Thoracic aorta (tissue), 2 donors: Measurements from ENCODE around the gene RASA3. TPM values are rescaled to one million over a fixed set of nuclear protein-coding genes. Genes with fewer than 3 reads are reported as not detected.
A peak's percentile ranks its signal among the peaks of the same experiment; 100 is the strongest.

Source experiments
- ATAC-seq: fragments of 150-250 bp; one replicate; pipeline ENCODE4 v1.8.0; 2017; ENCODE audit warnings: low read depth; ENCODE audit not compliant: insufficient number of reproducible peaks, low FRiP score
- DNase-seq: peaks from one replicate; pipeline ENCODE4 v3.0.0-alpha.2; 2020; ENCODE audit warnings: low spot score
- H3K27ac ChIP-seq, 2 donors: fragments of 200-600 bp; sonication (generic); 1 replicate in 1 of 2; 2 replicates in 1 of 2; pipeline ENCODE4 v1.5.1; 2016; ENCODE audit warnings: mild to moderate bottlenecking in 2 of 2, moderate library complexity in 2 of 2
- H3K27me3 ChIP-seq: fragments of 200-600 bp; sonication (generic); replicated peaks from 2 replicates; pipeline ENCODE4 v1.6.0; 2016; ENCODE audit warnings: mild to moderate bottlenecking; ENCODE audit not compliant: insufficient read depth
- H3K36me3 ChIP-seq: fragments of 200-600 bp; sonication (generic); one replicate; pipeline ENCODE4 v1.5.1; 2016
- H3K4me1 ChIP-seq, 2 donors: fragments of 200-600 bp; sonication (generic); 1 replicate in 1 of 2; 2 replicates in 1 of 2; pipeline versions ENCODE4 v1.5.1 to v1.6.0; 2016; ENCODE audit warnings: low read depth in 2 of 2, mild to moderate bottlenecking in 1 of 2; ENCODE audit not compliant: control insufficient read depth in 1 of 2
- H3K4me3 ChIP-seq: fragments of 200-600 bp; sonication (generic); 2 replicates; pipeline ENCODE4 v1.5.1; 2016; ENCODE audit warnings: mild to moderate bottlenecking
- H3K9me3 ChIP-seq: fragments of 200-600 bp; sonication (generic); 2 replicates; pipeline ENCODE4 v1.5.1; 2016
- total RNA-seq, 2 donors: library from RNA; depleted of rRNA; stranded (reverse); fragments of >200 nt; gene quantifications; one replicate each; pipeline versions ENCODE4 v1.1.0 to v1.2.3, GENCODE V29; 2016
- TF ChIP-seq, protein P1 (sequence below): fragments of 200-600 bp; sonication (generic); IDR thresholded peaks from one replicate; pipeline ENCODE4 v1.5.1; 2019; ENCODE audit warnings: antibody characterized with exemption

RASA3 gene
- total RNA-seq, 2 donors from 2014 or later, result 38.9 to 48.6 TPM

DNA sequence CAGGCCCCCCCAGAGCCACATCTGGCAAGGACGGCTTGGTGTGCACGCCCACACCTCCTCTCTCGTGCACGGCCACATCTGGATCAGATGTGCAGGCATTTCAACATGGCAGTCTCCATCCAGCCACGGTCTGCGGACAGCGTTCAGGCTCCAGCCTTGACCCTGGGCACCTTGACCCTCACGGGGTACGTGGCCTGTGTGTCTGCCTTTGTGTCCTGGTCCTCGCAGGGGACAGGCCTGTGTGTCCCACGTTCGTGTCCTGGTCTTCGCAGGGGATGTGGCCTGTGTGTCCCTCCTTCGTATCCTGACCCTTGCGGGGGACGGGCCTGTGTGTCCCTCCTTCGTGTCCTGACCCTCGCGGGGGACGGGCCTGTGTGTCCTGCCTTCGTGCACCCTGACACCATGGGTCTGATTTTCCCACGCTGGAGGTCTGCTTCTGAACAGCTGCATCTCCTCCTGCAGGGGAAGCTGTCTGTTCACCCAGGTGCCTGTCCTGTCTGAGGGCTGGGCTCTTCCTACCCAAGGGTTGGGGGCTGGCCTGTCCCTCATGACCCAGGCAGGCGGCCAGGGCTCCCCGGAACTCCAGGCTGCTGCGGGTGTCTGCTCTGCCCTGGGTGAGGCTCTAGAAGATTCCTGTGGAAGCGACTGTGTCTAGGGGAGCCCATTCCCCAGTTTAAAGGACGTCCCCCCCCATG lies 25.3 kb downstream of the RASA3 start:
- Histone ChIP-seq H3K4me1 (peaks cover 0 to 26% of the 10 kb centered on the region in 2 donors), H3K9me3 (no peaks in the 10 kb centered on the region), H3K36me3 (no peaks in the 10 kb centered on the region), H3K27me3 (no peaks in the 10 kb centered on the region), H3K4me3 (no peak overlapping the region), H3K27ac (no peak overlapping the region)
- no peak for DNase-seq
- no peak for ATAC-seq
- TF ChIP-seq, protein P1, sequence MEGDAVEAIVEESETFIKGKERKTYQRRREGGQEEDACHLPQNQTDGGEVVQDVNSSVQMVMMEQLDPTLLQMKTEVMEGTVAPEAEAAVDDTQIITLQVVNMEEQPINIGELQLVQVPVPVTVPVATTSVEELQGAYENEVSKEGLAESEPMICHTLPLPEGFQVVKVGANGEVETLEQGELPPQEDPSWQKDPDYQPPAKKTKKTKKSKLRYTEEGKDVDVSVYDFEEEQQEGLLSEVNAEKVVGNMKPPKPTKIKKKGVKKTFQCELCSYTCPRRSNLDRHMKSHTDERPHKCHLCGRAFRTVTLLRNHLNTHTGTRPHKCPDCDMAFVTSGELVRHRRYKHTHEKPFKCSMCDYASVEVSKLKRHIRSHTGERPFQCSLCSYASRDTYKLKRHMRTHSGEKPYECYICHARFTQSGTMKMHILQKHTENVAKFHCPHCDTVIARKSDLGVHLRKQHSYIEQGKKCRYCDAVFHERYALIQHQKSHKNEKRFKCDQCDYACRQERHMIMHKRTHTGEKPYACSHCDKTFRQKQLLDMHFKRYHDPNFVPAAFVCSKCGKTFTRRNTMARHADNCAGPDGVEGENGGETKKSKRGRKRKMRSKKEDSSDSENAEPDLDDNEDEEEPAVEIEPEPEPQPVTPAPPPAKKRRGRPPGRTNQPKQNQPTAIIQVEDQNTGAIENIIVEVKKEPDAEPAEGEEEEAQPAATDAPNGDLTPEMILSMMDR, result no peak

DNA sequence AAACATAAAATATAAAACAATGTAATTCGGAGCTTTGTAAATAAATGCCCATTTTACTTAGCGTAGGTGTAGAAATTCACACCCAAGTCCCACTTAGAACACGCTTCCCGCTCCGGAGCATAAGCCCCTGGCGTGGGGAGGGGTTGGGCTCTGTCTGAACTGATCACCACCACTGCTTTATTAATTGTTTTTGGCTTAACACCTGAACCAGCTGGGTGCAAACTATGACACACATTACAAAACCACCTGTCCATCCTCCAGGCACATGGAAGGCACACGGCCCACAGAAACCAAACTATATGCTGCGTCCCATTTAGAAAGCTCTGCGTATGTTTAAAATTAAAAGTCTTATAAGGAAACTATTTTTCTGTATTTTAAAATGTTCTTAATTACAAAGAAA lies 25.9 kb downstream of the RASA3 start:
- TF ChIP-seq, protein P1, result no peak
- Histone ChIP-seq H3K9me3 (no peaks in the 10 kb centered on the region), H3K27me3 (no peaks in the 10 kb centered on the region), H3K27ac (no peak overlapping the region), H3K36me3 (no peaks in the 10 kb centered on the region), H3K4me3 (no peak overlapping the region), H3K4me1 (peaks cover 0 to 32% of the 10 kb centered on the region in 2 donors)
- DNase-seq, result no peak
- no peak for ATAC-seq

DNA sequence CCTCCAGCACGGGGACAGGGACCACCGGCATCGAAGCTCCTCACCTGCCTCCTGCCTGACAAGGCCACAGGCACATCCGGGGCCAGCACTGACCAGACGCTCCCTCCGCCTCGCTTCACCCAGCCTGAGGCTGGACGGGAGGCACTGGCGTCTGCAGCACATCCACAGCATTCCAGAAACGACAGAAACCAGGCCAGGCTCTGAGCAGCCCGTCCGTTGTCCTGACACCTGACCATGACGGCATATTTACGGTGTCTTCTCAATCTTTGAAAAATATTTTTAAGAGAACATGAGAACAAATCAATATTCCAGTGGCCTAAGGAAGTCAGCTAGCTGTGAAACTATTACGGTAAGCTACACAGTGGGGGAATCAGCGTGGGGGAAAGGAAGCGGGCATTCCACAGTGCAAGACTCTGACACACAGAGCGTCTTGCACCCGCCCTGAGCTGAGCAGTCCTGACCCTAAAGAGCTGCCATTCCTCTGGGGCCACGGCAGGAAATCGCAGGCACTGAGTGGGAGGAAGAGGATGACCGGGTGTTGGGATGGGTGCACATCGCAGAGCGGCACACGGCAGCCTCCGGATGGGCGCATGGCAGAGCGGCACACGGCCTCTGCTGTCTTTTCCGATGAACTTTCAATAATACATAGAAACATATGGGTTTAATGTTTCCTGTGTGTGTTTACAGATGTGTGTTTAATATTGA lies 26.8 kb downstream of the RASA3 start:
- H3K4me3 ChIP-seq, result no peak overlapping the region
- peak overlapping the region in 1 of 2 donors; percentile 59 for H3K27ac ChIP-seq
- DNase-seq (no peak), ATAC-seq (no peak)
- no peaks in the 10 kb centered on the region for H3K27me3 ChIP-seq
- no peaks in the 10 kb centered on the region for H3K36me3 ChIP-seq
- peaks cover 6 to 40% of the 10 kb centered on the region in 2 donors for H3K4me1 ChIP-seq
- H3K9me3 ChIP-seq, result no peaks in the 10 kb centered on the region
- TF ChIP-seq, protein P1, result no peak

DNA sequence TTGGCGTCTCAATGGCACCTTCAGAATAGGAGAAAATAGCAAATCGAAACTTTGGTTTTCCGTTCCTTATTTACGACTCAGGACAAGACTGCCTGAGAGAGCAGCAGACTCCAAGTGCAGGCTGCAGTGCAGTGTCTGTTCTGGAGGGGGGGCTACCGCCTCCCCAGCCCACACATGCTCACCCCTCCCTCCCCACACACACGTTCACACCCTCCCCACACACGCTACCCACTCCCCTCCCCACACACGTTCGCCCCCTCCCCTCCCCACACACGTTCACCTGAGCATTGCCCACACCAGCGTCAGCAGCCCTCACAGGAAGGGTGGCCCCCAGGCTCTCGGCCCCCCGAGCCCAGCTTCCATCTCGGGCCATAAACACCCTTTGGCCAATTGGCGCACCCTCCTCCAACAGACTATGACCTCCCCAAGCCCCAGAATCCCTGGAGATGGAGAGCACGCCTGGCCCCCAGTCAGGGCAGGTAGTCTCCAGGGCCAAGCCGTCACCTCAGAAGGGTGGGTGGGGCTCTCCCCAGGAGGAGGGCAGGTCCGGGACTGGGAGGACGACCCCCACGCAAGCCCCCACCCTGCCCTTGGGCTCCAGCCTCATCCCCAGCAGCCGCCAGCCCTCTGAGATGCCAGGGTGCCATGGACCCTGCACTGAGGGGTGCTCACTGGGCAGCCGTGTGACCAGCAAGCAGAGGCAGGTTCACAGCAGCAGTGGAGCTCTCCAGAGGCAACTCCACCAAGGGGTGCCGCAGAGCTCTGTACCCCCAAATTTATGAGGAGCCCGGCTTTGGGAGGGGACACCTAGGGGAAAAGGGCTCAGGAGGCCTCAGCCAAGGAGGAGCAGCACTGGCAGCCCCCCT lies 27.5 kb downstream of the RASA3 start:
- H3K27me3 ChIP-seq, result no peaks in the 10 kb centered on the region
- DNase-seq, result no peak
- TF ChIP-seq, protein P1, result no peak
- H3K27ac ChIP-seq, result peak overlapping the region in 1 of 2 donors; percentile 59
- no peaks in the 10 kb centered on the region for H3K36me3 ChIP-seq
- ATAC-seq, result no peak
- no peak overlapping the region for H3K4me3 ChIP-seq
- no peaks in the 10 kb centered on the region for H3K9me3 ChIP-seq
- H3K4me1 ChIP-seq, result peaks cover 7 to 40% of the 10 kb centered on the region in 2 donors
